NCI-H526 (cell line): ENCODE measurements around the gene DPPA3.
"Not testable (repeated sequence)": the region's sequence is repeated elsewhere in the genome, so short reads cannot be mapped to it uniquely, and the experiment has no call there.

Experiments
- DNase-seq, 2 experiments: peaks; one replicate each; lab custom pipeline; 2025; lab: John Stamatoyannopoulos, UW

Gene DPPA3

DNA sequence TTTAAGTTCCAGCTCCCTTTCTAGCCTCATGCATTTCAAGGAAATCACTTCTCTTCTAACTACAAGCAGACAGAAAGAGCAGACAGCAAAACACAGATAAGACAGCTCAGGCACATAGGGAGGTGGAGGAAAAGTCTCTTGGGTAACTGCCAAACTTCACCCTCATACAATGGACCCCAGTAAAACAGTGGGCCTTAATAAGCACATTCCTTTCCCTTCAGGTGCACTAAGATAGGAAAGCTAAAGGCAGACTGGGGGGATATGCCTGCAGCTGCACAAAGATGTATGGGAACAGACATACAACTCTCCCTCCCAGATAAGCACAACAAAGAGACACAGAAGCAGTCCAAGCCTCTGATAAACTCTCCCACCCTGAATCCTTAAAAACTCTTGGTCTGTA, 19.8 kb downstream of the DPPA3 start:
- not testable (repeated sequence) for DNase-seq

DNA sequence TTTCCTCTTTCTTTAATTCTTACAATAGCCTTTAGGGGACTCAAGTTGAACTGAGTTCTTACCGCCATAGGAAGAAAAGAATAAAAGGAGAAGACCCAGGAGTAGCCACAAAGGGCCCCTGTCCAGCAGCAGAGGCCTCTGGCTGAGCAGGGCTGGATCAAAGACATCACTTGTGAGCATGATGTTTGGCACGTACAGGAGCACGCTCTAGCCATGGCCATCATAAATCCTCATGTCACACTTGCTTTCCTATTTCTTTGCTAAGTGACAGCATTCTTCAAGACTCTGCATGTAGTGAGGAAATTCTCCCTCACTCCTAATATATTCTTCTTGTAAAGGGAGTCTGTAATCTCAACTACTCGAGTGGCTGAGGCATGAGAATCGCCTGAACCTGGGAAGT, 20.3 kb downstream of the DPPA3 start:
- DNase-seq: no peak

DNA sequence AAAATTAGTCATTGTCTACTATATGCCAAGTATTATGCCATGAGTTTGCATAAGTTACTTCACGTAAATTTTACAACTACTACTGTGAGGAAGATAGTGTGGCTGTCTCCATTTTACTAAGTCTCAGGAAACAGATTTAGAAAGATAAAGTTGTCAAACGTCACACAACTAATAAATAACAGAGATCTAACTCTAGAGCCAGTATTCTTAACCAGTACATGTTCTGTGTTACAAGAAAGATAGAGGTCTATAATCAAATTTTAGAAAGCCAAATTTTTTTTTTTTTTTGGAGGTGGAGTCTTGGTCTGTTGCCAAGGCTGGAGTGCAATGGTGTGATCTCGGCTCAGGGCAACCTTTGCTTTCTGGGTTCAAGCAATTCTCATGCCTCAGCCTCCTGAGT, 21.8 kb downstream of the DPPA3 start:
- no peak for DNase-seq

DNA sequence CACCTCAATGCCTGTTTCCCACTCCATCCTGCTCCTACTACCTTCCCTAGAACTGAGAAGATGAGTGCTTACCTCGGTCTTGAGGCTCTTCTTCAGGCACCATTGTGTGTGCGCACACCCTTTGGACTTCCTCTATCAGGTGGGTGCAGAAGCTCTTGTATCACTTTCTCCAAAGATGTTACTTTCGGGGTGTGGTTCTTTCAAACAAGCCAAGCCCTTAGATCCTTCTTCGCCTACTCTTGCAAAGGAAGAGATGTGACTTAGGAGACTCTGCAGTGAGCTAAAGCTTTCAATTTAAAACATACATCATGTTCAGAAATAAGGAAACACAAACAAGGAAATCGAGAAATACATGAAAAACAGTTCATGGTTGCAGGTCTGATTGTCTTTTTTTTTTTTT, 36.0 kb downstream of the DPPA3 start, which contains the start of gene CLEC4C:
TSS of gene CLEC4C (minus strand) at position 130 of the 400 bp plus-strand sequence. CDS start at position 103, 27 bp downstream.
- DNase-seq: no peak

DNA sequence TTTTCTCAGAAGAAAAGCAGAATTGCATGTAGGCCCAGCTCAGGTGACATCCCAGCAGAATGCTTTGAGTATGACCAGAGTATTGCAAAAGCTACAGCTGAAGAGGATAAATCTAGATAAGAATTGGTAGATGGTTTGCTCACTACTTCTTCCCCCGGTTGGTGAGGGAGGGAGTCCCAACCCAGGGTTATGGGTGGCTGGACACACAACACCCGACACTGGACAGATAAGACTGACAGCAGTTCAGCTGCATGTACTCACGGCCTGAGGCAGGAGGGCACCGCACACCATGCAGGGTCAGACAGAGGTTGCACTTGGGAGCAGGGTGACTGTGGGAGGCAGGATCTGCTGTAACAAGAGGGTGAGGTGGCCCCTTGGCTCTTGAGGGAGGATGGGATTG, 37.6 kb downstream of the DPPA3 start:
- DNase-seq: no peak

DNA sequence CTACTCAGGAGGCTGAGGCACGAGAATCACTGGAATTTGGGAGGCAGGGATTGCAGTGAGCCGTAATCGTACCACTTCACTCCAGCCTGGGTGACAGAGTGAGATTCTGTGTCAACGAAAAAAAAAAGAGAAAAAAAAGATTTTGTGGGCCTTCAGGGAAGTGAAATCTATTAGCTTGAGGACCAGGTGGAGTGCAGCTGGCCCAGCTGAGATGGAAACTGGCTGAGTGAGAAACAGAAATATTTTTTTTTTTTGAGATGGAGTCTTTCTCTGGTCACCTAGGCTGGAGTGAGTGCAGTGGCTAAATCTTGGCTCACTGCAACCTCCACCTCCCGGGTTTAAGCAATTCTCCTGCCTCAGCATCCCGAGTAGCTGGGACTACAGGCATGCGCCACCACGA, 38.2 kb downstream of the DPPA3 start:
- no peak for DNase-seq

GRCh38 chr12:7750350-7750749, 39.1 kb downstream of the DPPA3 start:
- DNase-seq: no peak

GRCh38 chr12:7751394-7751793, 40.2 kb downstream of the DPPA3 start:
- DNase-seq: no peak

- not testable (repeated sequence) for DNase-seq
Measured at GRCh38 chr12:7751941-7752922, 41.0 kb downstream of the DPPA3 start.

- DNase-seq: not testable (repeated sequence)
Measured at GRCh38 chr12:7755668-7756067, 44.4 kb downstream of the DPPA3 start.

DNA sequence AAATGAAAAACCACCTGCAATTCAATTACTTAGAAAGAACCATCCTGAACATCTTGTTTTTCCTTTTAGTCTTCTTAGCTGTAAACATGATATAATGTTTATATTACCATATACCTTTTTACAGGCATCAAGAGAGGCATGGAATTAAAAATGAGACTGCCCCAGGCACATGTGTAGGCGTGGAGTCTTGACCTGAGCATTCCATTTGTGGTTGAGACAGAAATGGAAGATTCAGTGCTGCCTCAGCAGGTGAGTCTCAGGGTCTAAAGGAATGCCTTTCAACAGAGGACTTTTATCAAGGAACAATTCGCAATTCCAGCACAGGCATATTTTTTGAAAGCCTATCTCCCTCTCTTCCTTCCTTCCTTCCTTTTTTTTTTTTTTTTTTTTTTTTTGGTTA, 45.8 kb downstream of the DPPA3 start:
- DNase-seq: no peak

GRCh38 chr12:7758766-7759140, 47.5 kb downstream of the DPPA3 start:
- DNase-seq: no peak
